Esophagus mucosa (tissue), 1 donor: ENCODE measurements around the gene PTPRD. TPM values are rescaled to one million over a fixed set of nuclear protein-coding genes. Genes with fewer than 3 reads are reported as not detected.
A peak's percentile ranks its signal among the peaks of the same experiment; 100 is the strongest.

Experiments
- ATAC-seq: fragments of 200-7000 bp; cut with Tn5 transposase; one replicate; pipeline ENCODE4 v1.9.1; 2020
- total RNA-seq: library from RNA; stranded (reverse); gene quantifications from one replicate; pipeline ENCODE4 v1.2.4, GENCODE V29; 2023
- donor health status: DM: yes; HTN: yes; CAD: no.

The PTPRD gene
- total RNA-seq, 1 donor from 2014 or later = 8.7 TPM

DNA sequence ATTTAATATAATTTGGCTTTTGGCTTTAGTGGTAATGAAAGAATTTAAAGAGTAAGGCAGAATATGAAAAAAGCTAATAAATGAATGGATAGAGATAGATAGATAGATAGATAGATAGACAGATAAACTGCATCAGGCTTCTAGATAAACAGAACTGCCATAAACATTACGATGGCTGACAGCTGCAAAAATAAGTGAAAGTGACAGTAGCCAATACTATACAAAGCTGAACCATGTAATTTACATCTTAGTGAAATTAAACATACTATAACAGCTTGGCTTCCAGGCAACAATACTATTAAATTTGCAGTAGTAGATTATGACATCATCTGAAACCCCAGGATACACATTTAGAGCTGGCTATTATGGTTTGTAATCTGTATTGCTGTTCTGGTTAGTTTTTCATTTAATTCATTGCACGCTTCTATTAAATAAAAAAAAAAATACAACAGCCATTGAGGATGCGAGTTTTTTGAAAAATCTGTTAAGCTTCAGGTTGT is 1354.8 kb downstream of the PTPRD start:
- ATAC-seq = no peak

- ATAC-seq = no peak
Measured at GRCh38 chr9:9246726-9247125, 1366.1 kb downstream of the PTPRD start.

- no peak for ATAC-seq
Measured at GRCh38 chr9:9231946-9232345, 1380.9 kb downstream of the PTPRD start.

- no peak for ATAC-seq
Measured at GRCh38 chr9:9229269-9229668, 1383.5 kb downstream of the PTPRD start.

DNA sequence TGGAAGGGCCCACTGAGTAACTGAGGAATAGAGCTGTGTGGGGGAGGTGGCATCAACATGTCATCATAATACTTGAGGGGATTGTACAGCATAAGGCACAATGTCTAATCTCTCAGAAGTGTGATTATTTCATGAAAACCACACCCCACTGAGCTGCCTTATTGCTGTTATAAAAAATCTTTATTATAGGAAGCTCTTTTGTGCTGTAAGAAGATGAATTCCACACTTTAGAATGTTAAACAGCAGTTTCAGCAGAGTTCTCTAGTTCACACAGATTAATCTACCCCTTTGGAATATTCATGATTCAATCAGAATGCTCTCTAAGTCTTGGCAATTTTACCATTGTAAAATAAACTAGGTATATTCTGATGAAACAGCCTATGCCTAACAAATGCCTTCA is 1389.6 kb downstream of the PTPRD start:
- ATAC-seq = no peak

- no peak for ATAC-seq
Measured at GRCh38 chr9:9222730-9223129, 1390.1 kb downstream of the PTPRD start.

DNA sequence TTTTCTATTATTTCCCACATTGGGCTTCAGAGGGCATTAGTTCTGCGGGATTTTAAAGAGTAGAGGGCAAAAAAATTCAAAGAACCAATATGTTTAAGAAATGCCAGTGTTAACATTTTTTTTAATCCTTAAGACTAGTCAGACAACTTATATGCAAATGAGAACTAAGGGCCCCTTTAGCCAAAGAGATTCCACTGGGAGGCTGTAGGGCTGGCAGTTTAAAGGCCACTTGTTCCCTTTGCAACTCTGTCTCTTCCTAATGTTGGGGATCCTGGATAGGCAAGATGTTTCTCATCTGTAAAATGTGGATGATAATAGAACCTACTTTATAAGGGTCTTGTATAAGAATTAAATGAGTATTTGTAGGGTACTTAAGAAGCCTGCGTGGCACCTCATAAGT is 1395.9 kb downstream of the PTPRD start:
- no peak for ATAC-seq

- ATAC-seq = peak; percentile 91
Measured at GRCh38 chr9:9215050-9215449, 1397.8 kb downstream of the PTPRD start.

DNA sequence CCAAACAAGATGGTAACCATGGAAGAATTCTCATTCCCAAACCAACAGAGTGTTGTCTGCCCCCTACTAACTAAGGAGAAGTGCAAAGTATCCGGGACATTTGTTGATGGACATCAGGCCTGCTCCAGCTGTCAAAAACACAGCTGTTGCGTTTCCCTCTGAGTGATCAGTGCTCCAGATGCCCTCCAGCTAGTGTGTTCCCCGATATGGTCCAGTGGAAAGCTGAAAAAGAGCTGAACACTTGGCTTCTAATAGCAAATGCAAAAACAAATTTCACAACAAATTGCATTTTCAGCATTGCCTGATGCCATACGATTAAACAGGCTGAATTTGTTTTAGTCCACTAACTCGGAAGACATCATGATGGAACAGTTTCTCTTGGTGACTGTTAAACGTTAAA is 1398.7 kb downstream of the PTPRD start:
- no peak for ATAC-seq

GRCh38 chr9:9212963-9213362 is 1399.8 kb downstream of the PTPRD start:
- ATAC-seq = no peak

- no peak for ATAC-seq
Measured at GRCh38 chr9:9202276-9202675, 1410.5 kb downstream of the PTPRD start.

- ATAC-seq = no peak
Measured at GRCh38 chr9:9186086-9186485, 1426.7 kb downstream of the PTPRD start.

- ATAC-seq = no peak
Measured at GRCh38 chr9:9182431-9182830, 1430.4 kb downstream of the PTPRD start.

DNA sequence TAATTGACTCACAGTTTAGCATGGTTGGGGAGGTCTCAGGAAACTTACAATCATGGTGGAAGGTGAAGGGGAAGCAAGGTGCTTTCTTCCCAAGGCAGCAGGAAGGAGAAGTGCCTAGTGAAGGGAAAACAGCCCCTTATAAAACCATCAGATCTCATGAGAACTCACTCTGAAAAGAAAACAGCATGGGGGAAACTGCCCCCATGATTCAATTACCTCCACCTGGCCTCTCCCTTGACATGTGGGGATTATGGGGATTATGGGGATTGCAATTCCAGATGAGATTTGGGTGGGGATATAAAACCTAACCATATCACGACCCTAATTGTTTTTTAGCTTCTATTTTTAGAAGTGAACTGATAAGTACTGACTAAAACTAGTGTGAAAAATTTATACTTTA is 1435.7 kb downstream of the PTPRD start:
- no peak for ATAC-seq

GRCh38 chr9:9174358-9174757 is 1438.4 kb downstream of the PTPRD start:
- no peak for ATAC-seq

DNA sequence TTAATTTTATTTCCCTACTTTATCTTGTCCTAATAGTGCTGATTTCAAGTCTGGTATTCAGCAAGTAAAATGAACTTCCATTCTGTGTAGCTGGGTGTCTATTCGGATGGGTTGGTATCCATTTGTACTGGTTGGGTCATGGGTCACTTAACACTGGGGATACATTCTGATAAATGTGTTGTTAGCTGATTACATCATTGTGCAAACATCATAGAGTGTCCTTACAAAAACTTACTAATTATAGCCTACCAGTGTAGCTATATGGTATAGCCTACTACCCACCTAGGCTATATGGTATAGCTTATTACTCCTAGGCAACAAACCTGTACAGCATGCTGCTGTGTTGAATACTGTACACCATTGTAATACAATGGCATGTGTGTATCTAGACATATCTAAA is 1439.5 kb downstream of the PTPRD start:
- ATAC-seq = no peak

- ATAC-seq = no peak
Measured at GRCh38 chr9:9170439-9171134, 1442.2 kb downstream of the PTPRD start.

- ATAC-seq = no peak
Measured at GRCh38 chr9:9142001-9142400, 1470.8 kb downstream of the PTPRD start.

DNA sequence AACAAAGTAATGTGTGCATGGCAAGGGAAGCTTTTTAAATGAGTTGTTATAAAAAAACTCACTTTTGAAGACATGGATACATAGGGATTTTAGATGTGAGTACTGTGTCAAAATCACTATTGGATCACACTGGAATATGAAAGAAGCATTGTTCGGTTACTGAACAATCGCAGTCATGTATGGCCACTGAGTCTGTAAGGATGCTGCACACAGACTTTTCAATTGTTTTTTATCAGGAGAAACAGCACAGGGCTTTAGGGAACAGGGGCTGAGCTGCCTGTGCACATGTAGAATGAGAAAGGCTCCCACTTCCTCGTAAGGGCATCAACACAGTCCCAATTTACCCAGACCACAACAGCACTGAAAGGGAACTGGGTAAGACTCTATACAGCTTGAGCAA is 1479.3 kb downstream of the PTPRD start:
- ATAC-seq = no peak

GRCh38 chr9:9124616-9125015 is 1488.2 kb downstream of the PTPRD start:
- ATAC-seq = no peak

GRCh38 chr9:9122230-9122875 is 1490.4 kb downstream of the PTPRD start:
- no peak for ATAC-seq

GRCh38 chr9:9117866-9118265 is 1494.9 kb downstream of the PTPRD start:
- no peak for ATAC-seq

- no peak for ATAC-seq
Measured at GRCh38 chr9:9112001-9112720, 1500.6 kb downstream of the PTPRD start.

DNA sequence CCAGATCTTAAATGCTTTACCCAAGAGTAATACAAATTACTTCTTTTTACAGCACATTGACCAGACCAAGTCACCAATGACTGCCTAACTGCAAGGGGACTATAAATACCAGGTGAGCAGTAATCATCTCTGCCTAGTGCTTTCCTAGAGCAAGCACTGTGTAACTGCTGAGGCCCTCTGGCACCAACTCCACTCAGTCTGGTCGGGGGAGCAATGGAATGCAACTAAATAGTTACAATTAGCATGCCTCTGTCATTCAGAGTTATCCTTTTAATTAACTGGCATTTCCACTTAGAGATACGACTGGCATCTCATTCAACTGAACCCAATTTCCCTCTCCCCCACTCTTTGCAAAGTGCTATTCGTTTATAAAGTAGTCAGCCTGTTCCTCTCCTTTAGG is 1504.2 kb downstream of the PTPRD start:
- ATAC-seq = no peak
